Activated CD4-positive, alpha-beta T cell treated with anti-CD3 and anti-CD28 coated beads, Interleukin-2, amount 50 U/mL, for 4 hours (primary cell): ENCODE measurements around the gene CLIC5.

Experiments
- DNase-seq, 2 experiments: peaks; one replicate each; pipeline ENCODE4 v3.0.0-alpha.2; 2020

Gene CLIC5

DNA sequence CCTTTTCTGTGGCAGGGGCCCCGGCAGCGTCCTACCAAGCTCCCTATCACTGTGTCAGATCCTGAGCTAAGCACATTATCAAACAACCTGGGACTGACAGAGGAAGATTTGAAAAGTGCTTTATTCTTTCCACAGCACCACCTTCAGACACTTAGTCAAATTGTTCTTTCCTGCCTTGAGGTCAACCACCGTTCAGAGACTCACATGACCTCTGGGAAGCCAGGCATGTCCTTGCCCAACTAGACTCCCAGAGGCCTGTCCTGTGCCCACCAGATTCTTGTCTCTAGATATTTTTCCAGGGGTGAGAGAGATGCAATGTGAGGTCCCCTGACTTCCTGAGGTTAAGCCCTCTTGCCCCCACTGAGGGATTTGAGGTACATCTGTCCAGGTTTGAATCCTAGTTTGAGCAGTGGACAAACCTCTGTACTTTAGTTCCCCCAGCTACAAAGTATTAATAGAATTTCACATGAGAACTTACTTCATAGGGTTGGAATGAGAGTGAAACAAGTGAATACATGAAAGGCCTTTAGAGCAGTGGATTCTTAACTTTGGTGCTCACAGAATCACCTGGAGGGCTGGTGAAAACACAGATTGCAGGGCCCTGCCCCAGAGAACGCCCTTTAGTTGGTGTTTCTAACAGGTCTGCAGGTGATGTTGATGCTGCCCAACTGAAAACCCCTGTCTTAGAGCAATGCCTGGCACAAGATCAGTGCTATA, 179.8 kb downstream of the CLIC5 start:
- DNase-seq: no peak

DNA sequence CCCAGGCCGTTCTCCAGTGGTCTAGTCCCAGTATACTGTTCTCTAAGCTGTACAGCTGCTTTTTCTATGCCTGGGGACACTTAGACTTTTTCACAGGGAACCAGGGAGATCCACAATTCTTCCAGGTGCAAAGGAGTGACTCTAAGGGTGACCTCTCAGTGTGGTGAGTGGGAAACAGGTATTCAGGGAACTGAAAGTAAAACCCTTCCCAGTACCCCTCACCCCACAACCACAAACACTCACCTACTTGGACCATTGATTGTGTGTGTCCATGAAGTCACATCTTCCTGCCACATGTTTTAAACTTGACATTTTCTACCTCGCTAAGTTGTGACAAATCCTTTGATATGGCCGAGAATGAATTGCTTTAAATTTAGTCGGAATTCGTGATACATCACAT, 183.6 kb downstream of the CLIC5 start:
- DNase-seq: no peak
